Measurements from ENCODE around the gene ANAPC1. TPM values are rescaled to one million over a fixed set of nuclear protein-coding genes. Genes with fewer than 3 reads are reported as not detected.

Gene ANAPC1
- total and polyA plus RNA-seq, 9 of the 15 experiments (the other 6 are each of a cell fraction or from before 2014, with no cell fraction given) = 14.0 to 126 (median 78.2) TPM

DNA sequence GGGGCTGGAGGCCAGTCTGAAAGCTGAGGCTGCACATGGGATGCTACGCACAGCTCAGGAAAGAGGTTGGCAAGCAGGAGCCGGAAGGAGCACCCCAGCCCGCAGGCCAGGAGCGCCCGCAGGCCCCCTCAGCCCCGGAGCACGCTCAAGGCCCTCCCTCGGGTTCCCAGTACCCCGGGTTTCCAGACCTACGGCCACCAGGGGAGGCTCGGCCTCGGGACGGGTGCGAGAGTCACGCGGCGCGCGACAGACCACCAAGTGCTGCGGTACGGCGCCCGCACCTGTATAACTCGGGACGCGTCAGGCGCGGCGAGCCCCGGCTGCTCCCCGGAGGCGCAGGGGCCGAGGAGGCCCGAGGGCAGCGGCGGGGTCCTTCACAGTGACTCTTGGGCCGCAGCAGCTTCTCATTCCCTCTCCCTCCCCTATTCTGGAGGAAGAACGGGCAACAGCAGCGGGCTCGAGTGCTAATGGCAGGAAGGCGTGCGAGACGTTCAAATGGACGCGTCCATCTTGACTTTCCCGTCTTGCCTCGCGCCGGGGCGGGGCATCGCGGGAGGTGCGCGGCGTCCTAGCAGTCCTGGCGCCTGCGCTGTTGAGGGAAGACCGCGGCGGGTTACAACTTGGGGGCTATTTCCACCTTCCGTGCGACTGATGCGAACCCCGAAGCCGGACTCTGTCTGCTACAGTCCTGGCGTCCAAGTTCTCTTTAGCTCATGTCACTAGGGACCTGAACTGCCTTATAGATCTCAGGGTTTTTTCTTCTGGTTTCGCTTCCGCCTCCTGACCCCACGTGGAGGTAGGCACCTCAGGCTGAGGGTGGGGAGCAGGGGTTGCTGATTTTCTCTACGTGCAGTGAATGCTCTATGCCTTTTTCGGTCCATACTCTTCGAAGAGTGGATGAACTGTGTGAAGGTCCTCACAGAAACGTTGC, at the start of gene ANAPC1 (continued):
- TF ChIP-seq ZNF57 (CRISPR knock-in tag; IDR thresholded peaks at IDR 0.05) = no peak
- no peak for TF ChIP-seq ZNF436 (CRISPR knock-in tag; IDR thresholded peaks at IDR 0.05)
- TF ChIP-seq SMARCA4 (IDR thresholded peaks at IDR 0.05) = no peak
- TF ChIP-seq TFAM (CRISPR knock-in tag; conservative IDR thresholded peaks at IDR 0.05) = no peak
- no peak for TF ChIP-seq ZKSCAN8 (CRISPR knock-in tag; IDR thresholded peaks at IDR 0.05)
- no peak for TF ChIP-seq ZNF507 (tag; conservative IDR thresholded peaks at IDR 0.05)
- TF ChIP-seq, protein P1, sequence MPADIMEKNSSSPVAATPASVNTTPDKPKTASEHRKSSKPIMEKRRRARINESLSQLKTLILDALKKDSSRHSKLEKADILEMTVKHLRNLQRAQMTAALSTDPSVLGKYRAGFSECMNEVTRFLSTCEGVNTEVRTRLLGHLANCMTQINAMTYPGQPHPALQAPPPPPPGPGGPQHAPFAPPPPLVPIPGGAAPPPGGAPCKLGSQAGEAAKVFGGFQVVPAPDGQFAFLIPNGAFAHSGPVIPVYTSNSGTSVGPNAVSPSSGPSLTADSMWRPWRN (IDR thresholded peaks at IDR 0.05; ENCODE audit: low read depth) = no peak
- TF ChIP-seq TAF9B (IDR thresholded peaks at IDR 0.05; ENCODE audit: partially characterized antibody) = peak; percentile 92
- TF ChIP-seq, protein P2, sequence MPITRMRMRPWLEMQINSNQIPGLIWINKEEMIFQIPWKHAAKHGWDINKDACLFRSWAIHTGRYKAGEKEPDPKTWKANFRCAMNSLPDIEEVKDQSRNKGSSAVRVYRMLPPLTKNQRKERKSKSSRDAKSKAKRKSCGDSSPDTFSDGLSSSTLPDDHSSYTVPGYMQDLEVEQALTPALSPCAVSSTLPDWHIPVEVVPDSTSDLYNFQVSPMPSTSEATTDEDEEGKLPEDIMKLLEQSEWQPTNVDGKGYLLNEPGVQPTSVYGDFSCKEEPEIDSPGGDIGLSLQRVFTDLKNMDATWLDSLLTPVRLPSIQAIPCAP (CRISPR knock-in tag; IDR thresholded peaks at IDR 0.05; ENCODE audit: borderline replicate concordance) = no peak
- no peak for TF ChIP-seq HIVEP1 (CRISPR knock-in tag; IDR thresholded peaks at IDR 0.05)
- no peak for TF ChIP-seq HNRNPUL1 (IDR thresholded peaks at IDR 0.05; ENCODE audit: low read length)
- no peak for TF ChIP-seq HNRNPL (IDR thresholded peaks at IDR 0.05; ENCODE audit: low read depth, low read length)
- no peak; a peak in 1 of 4 replicates for TF ChIP-seq FOXA3 (CRISPR knock-in tag; conservative IDR thresholded peaks at IDR 0.05 in 1 of 2, IDR thresholded peaks at IDR 0.05 in 1 of 2)
- TF ChIP-seq ATF1 (CRISPR knock-in tag; IDR thresholded peaks at IDR 0.05) = no peak
- TF ChIP-seq ATF1 (tag; IDR thresholded peaks at IDR 0.05) = peak; percentile 64
- TF ChIP-seq ZNF444 (CRISPR knock-in tag; IDR thresholded peaks at IDR 0.05) = no peak
- TF ChIP-seq, protein P3, sequence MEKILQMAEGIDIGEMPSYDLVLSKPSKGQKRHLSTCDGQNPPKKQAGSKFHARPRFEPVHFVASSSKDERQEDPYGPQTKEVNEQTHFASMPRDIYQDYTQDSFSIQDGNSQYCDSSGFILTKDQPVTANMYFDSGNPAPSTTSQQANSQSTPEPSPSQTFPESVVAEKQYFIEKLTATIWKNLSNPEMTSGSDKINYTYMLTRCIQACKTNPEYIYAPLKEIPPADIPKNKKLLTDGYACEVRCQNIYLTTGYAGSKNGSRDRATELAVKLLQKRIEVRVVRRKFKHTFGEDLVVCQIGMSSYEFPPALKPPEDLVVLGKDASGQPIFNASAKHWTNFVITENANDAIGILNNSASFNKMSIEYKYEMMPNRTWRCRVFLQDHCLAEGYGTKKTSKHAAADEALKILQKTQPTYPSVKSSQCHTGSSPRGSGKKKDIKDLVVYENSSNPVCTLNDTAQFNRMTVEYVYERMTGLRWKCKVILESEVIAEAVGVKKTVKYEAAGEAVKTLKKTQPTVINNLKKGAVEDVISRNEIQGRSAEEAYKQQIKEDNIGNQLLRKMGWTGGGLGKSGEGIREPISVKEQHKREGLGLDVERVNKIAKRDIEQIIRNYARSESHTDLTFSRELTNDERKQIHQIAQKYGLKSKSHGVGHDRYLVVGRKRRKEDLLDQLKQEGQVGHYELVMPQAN (IDR thresholded peaks at IDR 0.05; ENCODE audit: borderline replicate concordance) = peak; percentile 98
- peak; percentile 39 to 86; a peak in 3 of 4 replicates for TF ChIP-seq SIN3A (IDR thresholded peaks at IDR 0.05; ENCODE audit: borderline replicate concordance in 2 of 2, control insufficient read depth in 1 of 2, low read depth in 2 of 2, low read length in 2 of 2)
- TF ChIP-seq ILF3 (IDR thresholded peaks at IDR 0.05; ENCODE audit: borderline replicate concordance) = no peak
- no peak for TF ChIP-seq CBX1 (IDR thresholded peaks at IDR 0.05; ENCODE audit: low read depth)
- peak; percentile 88 for TF ChIP-seq C11orf30 (IDR thresholded peaks at IDR 0.05; ENCODE audit: low read depth)
- TF ChIP-seq ZNF184 (CRISPR knock-in tag; IDR thresholded peaks at IDR 0.05) = no peak
- TF ChIP-seq RBM17 (IDR thresholded peaks at IDR 0.05; ENCODE audit: borderline replicate concordance, low read depth, low read length) = no peak
- TF ChIP-seq ZNF76 (CRISPR knock-in tag; IDR thresholded peaks at IDR 0.05; ENCODE audit: borderline replicate concordance) = 0 out of 2 replicates have a peak, but pooled peaks have one; percentile 18
- TF ChIP-seq, protein P4, sequence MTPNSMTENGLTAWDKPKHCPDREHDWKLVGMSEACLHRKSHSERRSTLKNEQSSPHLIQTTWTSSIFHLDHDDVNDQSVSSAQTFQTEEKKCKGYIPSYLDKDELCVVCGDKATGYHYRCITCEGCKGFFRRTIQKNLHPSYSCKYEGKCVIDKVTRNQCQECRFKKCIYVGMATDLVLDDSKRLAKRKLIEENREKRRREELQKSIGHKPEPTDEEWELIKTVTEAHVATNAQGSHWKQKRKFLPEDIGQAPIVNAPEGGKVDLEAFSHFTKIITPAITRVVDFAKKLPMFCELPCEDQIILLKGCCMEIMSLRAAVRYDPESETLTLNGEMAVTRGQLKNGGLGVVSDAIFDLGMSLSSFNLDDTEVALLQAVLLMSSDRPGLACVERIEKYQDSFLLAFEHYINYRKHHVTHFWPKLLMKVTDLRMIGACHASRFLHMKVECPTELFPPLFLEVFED (CRISPR knock-in tag; conservative IDR thresholded peaks at IDR 0.05) = no peak

Data from K562 (cell line).